HL-60 (cell line): Measurements from ENCODE around the gene BRPF3.

ENCODE experiments used
- DNase-seq, 2 experiments: peaks; one replicate each; pipeline ENCODE4 v3.0.0-alpha.2; 2010 to 2020; ENCODE audit warnings: low read depth in 1 of 2, low spot score in 1 of 2
- H3K27ac ChIP-seq: fragments of 250-450 bp; sonication (Bioruptor Pico); replicated peaks from 2 replicates; pipeline ENCODE4 v1.5.1; 2020; ENCODE audit warnings: mild to moderate bottlenecking, moderate library complexity
- H3K27me3 ChIP-seq: fragments of 250-450 bp; sonication (Bioruptor Pico); 2 replicates; pipeline ENCODE4 v1.5.1; 2021; ENCODE audit warnings: mild to moderate bottlenecking, moderate library complexity; ENCODE audit not compliant: insufficient read depth, poor library complexity, severe bottlenecking
- H3K4me3 ChIP-seq: replicated peaks from 2 replicates; pipeline ENCODE4 v1.5.1; 2011; ENCODE audit warnings: mild to moderate bottlenecking, control low read depth, low read length; ENCODE audit not compliant: insufficient read depth
- CTCF ChIP-seq: IDR thresholded peaks from one replicate; pipeline ENCODE4 v1.5.1; 2011; ENCODE audit warnings: low read length, control low read depth, inconsistent platforms; ENCODE audit not compliant: insufficient read depth
- GABPA ChIP-seq: IDR thresholded peaks from 2 replicates; pipeline ENCODE4 v1.6.1; 2012; ENCODE audit warnings: low read depth
- POLR2AphosphoS5 ChIP-seq: IDR thresholded peaks from 2 replicates; pipeline ENCODE4 v1.6.1; 2012; ENCODE audit warnings: low read depth
- REST ChIP-seq: IDR thresholded peaks from 2 replicates; pipeline ENCODE4 v1.6.1; 2012; ENCODE audit warnings: low read depth; ENCODE audit not compliant: insufficient replicate concordance
- SPI1 ChIP-seq: IDR thresholded peaks from 2 replicates; pipeline ENCODE4 v1.6.1; 2012; ENCODE audit warnings: low read depth, mild to moderate bottlenecking, borderline replicate concordance

Gene BRPF3

GRCh38 chr6:36239774-36240173, 43.2 kb downstream of the BRPF3 start:
- TF ChIP-seq GABPA: no peak
- no peak for TF ChIP-seq CTCF
- TF ChIP-seq POLR2AphosphoS5: no peak
- no peak for TF ChIP-seq REST
- TF ChIP-seq SPI1: no peak

GRCh38 chr6:36241728-36242127, 45.2 kb downstream of the BRPF3 start:
- TF ChIP-seq SPI1: peak; percentile 66; the same call in 1 of the 2 replicates
- TF ChIP-seq GABPA: no peak
- H3K4me3 ChIP-seq: no peak overlapping the region
- no peak overlapping the region for H3K27ac ChIP-seq
- DNase-seq: peak; percentile 72 to 75
- H3K27me3 ChIP-seq: no peaks in the 10 kb centered on the region

More at GRCh38 chr6:36239774-36240173, 43.2 kb downstream of the BRPF3 start:
- DNase-seq: no peak
- H3K4me3 ChIP-seq: no peak overlapping the region
- H3K27ac ChIP-seq: no peak overlapping the region
- no peaks in the 10 kb centered on the region for H3K27me3 ChIP-seq

- Histone ChIP-seq H3K27ac (no peak overlapping the region), H3K27me3 (no peaks in the 10 kb centered on the region), H3K4me3 (no peak overlapping the region)
- TF ChIP-seq REST (no peak), GABPA (no peak), POLR2AphosphoS5 (no peak), SPI1 (no peak), CTCF (no peak)
- DNase-seq: no peak
These were observed 45.6 kb downstream of the BRPF3 start for GRCh38 chr6:36242161-36242560.

- TF ChIP-seq SPI1: no peak
- no peak for TF ChIP-seq GABPA
- no peak for TF ChIP-seq CTCF
- no peak for TF ChIP-seq POLR2AphosphoS5
- TF ChIP-seq REST: no peak
- no peak for DNase-seq
- no peak overlapping the region for H3K27ac ChIP-seq
- H3K4me3 ChIP-seq: no peak overlapping the region
- H3K27me3 ChIP-seq: no peaks in the 10 kb centered on the region
These were observed 46.1 kb downstream of the BRPF3 start for GRCh38 chr6:36242626-36243025.
